GM21717 (cell line): ENCODE data around the gene SPRR3.
"Not testable (repeated sequence)": the region's sequence is repeated elsewhere in the genome, so short reads cannot be mapped to it uniquely, and the experiment has no call there.

Experiments
- ATAC-seq: cut with Tn5 transposase; IDR thresholded peaks from one replicate; pipeline ENCODE4 v1.9.1; 2021; ENCODE audit warnings: mild to moderate bottlenecking, moderate library complexity; ENCODE audit not compliant: unreplicated experiment

The SPRR3 gene

GRCh38 chr1:152982076-152982475 is 19.5 kb upstream of the SPRR3 start:
- no peak for ATAC-seq

- ATAC-seq: no peak
Measured at GRCh38 chr1:152983234-152983633, 18.3 kb upstream of the SPRR3 start.

DNA sequence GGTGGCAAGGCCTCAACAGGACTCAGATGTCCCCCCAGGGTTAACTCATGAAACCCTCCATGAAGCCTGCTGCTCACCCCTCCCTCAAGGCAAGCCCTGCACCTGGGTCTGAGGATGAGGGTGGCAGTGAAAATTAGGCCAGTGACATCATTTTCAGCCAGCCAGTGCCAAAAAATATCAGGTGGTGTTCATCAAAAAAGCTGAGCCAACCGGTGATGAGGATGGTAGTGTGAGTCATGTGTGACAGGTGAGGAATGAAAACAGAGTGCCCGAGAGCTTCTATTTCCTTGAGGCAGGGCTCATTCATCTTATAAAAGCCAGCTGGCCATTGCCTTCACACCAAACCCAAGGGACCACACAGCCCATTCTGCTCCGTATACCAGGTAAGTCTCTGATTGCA is 17.8 kb upstream of the SPRR3 start, which contains the start of gene SPRR1A:
TSS of gene SPRR1A (plus strand) at position 339 of the 400 bp plus-strand sequence. CDS start 1,150 bp downstream, outside the sequence.
- no peak for ATAC-seq

DNA sequence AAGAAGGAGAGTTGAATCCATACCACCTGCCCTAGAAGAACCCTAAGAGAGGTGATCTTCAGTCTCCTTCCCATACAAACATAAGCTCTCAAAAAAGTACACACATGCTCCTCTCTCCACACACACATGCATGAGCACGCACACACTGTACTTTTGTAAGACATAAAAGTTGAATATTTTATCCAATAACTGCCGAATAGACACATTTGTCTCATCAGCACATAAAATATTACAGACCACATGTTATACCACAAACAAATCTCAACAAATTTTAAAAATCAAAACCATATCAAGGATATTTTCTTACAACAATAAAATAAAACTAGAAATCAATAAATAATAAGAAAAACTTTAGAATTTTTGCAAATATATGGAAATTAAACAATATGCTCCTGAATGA is 15.0 kb upstream of the SPRR3 start:
- ATAC-seq: no peak

GRCh38 chr1:152993186-152993585 is 8.4 kb upstream of the SPRR3 start:
- ATAC-seq: no peak

DNA sequence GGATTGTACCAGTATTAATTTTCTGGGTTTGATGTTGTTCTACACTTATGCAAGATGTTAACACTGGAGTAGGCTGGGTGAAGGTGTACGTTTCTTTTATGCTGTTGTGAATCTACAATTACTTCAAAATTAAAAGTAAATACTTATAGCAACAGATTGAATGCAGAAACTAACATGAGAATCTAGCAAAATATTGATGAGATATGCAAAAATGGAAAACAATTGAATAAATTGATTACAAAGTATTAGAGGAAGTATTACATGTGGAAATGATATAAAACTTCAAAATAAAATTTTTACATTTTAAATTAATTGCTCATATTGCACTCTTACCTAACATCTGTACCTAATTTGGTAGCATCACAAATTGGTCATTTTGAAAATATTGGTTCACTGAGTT is 5.7 kb upstream of the SPRR3 start:
- no peak for ATAC-seq

GRCh38 chr1:152996633-152997400 is 4.7 kb upstream of the SPRR3 start:
- ATAC-seq: no peak

DNA sequence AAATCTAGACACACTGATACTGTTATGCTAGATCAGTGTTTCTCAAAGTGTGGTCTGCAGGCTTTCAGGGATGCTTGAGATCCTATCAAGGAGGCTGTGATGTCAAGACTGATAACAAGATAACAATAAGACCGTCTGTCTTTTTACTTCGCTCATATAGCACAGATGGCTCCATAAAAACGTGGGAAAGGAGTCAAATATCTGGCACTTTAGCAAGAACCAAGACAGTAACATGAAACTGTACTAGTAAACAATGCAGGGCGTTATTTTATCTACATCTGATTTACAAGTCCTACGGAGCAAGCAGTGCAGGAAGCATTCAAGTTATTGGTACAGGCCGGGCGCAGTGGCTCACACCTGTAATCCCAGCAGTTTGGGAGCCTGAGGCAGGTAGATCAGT is 3.6 kb upstream of the SPRR3 start:
- no peak for ATAC-seq

DNA sequence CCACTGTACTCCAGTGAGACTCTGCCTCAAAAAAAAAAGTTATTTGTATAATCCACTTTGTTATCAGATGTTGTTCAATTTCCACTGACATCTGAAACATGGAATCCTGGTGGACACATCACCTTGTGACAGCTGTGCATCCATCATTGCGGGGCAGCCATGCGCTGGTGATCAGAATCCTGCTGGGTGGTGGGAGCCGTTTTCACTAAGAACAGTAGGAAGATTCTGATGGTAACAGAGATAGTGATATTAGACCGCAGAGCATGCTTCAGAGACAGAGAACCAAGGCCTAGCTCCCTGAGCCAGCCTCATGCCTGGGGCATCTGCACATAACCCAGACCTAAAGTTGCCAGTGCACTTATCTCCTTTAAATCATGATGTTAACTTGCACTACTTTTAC is 3.1 kb upstream of the SPRR3 start:
- no peak for ATAC-seq

- ATAC-seq: no peak
Measured at GRCh38 chr1:152999818-153000217, 1.7 kb upstream of the SPRR3 start.

DNA sequence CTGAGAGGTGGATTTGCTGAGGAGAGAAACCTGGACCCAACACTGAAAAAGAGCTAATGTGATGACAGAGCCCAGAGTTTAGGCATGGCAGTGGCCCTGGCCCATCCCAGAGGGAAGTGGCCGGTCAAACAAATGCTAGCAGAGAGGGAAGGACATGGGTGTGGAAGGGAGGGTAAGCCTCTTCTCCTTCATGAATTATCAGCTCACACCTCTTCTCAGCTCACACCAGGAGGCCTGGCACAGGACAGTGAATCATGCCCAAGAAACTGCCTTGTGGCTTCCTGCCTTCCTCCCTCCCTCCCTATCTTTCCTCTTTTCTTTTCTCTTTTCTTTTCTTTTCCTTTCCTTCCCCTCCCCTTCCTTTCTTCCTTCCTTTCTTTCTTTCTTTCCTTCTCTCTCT is 1.3 kb upstream of the SPRR3 start:
- ATAC-seq: no peak

- ATAC-seq: not testable (repeated sequence)
Measured at GRCh38 chr1:153011235-153011758, 9.7 kb downstream of the SPRR3 start.

- not testable (repeated sequence) for ATAC-seq
Measured at GRCh38 chr1:153021829-153022228, 20.3 kb downstream of the SPRR3 start.

DNA sequence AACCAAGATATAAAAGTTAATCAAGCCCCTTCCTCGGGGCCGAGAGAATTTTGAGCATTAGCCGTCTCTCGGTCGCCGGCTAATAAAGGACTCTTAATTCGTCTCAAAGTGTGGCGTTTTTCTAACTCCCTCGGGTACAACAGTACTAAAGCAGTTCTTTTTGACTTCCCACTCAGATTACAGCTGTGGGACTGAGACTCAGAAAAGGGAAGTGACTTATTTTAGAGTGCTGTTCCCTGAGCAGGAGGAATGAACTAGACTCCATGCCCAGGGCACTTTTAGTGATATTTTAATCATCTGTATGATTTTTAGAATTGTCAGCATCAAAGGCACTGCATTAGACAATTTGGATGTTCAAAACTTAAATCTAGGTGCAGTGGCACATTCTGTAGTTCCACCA is 20.8 kb downstream of the SPRR3 start:
- ATAC-seq: not testable (repeated sequence)

GRCh38 chr1:153023109-153023508 is 21.6 kb downstream of the SPRR3 start:
- ATAC-seq: no peak

DNA sequence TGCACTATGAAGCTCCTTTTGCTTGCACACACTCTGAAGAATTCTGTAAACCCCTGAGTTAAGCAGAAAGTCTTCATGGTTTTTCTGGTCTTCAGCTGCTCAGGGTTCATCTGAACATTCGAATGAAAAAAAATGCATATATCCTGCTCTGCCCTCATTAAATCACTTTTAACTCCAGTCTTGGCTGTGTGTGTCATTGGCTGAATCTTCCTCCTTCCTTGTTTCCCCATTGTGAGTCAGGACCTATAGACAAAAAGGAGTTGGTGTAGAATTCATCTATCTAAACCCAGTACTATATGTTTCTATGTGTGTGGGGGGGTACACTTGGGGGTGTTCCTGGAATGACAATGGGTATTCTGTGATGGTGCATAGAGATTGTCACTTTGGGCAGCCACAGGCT is 22.9 kb downstream of the SPRR3 start:
- ATAC-seq: no peak

- ATAC-seq: no peak
Measured at GRCh38 chr1:153025797-153026196, 24.2 kb downstream of the SPRR3 start.

DNA sequence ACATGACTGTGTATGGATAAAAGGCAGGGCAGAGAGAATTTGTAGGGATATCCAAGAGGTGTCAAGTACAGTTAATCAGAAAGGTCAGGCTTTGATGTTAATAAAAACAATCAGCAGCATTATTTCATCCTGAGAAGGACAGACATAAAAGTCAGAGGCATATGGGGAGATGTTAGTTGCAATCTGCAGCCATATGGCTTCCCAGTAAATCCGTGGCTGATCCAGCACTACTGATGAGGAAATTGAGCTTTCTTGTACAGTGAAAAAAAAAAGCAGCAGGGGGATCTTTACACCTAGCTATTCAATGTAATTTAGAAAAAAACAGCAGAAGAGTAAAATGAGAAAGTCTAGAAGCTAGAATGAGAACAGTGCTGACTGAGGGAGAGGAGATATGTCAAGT is 27.2 kb downstream of the SPRR3 start:
- no peak for ATAC-seq

DNA sequence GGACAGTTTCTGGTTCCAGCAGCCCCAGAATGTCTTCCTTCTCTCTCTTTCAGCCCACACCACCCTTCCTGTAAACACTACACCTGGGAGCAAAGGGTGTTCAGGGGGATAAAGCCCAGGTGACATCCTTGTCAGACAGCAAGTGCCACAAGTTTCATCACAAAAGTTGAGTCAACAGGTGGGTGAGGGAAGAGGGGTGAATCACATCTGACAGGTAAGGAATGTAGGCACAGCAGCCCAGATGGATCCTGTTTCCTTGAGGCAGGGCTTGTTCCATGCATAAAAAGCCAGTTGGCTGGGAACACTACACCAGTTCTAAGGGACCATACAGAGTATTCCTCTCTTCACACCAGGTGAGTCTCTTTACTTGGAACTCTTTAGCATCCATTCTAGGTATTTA is 29.3 kb downstream of the SPRR3 start, which contains the start of gene SPRR1B:
TSS of gene SPRR1B (plus strand) at position 309 of the 400 bp plus-strand sequence. CDS start 1,143 bp downstream, outside the sequence.
- no peak for ATAC-seq

DNA sequence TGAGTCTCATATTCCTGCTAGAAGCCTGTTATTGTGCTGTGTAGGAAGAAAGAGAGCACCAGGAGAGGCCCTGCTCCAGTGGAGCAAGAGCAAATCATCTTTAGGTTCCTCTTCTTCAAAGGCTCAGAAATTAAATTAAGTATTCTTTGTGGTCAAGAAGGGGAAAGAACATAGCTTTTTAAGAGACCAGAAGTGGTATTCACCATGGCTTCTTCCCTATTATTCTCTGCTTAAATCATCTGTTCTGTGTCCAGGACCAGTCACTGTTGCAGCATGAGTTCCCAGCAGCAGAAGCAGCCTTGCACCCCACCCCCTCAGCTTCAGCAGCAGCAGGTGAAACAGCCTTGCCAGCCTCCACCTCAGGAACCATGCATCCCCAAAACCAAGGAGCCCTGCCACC is 30.5 kb downstream of the SPRR3 start:
- no peak for ATAC-seq

DNA sequence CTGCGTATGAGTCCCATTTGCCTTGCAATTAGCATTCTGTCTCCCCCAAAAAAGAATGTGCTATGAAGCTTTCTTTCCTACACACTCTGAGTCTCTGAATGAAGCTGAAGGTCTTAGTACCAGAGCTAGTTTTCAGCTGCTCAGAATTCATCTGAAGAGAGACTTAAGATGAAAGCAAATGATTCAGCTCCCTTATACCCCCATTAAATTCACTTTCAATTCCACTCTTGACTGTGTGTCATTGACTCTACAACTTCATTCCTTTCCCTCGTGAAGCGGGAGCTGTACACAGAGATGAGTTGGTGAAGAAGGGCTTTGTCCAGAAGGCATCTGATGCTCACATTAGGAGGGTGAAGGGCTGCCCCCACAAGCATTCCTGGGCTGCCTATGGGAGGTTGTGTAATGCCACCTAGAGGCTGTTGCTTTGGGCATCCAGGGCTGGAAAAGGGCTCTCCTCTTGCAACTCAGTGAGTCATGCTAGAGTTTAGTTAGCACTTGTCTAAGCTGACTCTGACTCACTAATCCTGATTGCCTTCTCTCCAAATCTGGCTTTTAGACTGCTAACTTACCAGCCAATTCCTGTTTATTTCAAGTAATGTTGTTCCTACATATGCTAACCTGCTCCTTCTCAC is 31.2 kb downstream of the SPRR3 start:
- ATAC-seq: no peak

DNA sequence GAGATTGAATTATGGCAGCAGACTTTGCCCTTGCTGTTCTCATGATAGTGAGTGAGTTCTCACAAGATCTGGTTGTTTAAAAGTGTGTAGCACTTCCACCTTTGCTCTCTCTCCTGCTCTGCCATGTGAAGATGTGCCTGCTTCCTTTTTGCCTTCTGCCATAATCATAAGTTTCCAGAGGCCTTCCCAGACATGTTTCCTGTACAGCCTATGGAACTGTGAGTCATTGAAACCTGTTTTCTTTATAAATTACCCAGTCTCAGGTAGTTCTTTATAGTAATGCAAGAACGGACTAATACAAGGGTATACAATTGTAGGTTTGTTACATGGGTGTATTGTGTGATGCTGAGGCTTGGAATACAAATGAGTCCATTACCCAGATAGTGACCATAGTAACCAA is 33.7 kb downstream of the SPRR3 start:
- no peak for ATAC-seq
